ENCODE data around the gene DAB2.

Gene DAB2

DNA sequence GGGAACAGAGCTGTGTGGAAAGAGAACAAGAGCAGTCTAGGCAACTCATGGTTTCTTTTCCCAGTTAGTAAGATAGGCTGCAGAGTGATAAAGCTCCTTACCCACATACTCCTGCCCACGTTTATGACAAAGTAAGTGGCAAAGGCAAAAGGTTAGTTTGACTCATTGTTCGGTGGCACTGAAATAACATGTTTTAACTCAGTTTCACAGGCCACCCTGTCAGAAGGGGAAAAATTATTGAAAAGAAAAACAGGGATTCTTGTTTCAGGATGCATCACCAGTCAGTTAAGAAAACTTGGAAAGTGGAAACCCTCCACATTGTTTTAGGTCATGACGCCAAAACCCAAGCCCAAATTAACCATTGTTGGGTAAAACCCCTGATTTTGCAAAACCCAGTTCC is 22.3 kb upstream of the DAB2 start:
- no peak for DNase-seq

DNA sequence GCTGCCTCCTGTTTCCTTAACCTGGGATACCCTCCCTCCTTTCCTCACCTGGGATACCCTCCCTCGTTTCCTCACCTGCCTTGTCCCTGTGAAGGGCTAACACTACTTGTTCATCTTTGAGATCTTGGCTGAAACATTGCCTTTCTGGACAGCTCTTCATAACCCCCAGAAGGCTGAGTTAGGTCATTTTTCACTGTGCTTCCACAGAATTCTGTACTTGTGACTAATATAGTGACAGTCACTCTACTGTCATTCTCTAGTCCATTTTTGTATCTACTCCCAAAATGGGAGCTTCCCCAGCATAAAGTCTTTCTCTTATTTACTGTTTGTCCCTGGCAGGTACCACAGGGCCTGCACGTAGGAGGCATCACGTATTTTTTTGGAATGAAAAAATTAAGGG is 21.5 kb upstream of the DAB2 start:
- DNase-seq: no peak

DNA sequence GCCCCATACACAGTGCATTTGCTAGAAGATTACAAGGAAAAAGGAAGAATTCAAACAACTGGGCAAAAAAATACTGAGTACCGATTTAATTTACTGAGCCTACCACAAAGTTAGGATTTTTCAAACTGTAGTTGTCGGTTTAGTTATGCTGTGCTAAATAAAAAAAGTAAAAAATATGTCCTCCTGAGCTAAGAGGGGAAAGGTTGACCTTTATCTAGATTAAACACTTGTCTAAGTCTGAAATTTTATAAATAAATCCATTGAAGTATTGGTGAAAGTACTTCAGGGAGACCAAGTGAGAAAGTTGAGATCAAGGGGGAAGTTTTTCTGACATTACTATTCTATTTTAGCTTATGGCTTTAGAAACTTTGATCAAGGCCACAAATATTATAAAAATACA is 19.1 kb upstream of the DAB2 start:
- DNase-seq: no peak

DNA sequence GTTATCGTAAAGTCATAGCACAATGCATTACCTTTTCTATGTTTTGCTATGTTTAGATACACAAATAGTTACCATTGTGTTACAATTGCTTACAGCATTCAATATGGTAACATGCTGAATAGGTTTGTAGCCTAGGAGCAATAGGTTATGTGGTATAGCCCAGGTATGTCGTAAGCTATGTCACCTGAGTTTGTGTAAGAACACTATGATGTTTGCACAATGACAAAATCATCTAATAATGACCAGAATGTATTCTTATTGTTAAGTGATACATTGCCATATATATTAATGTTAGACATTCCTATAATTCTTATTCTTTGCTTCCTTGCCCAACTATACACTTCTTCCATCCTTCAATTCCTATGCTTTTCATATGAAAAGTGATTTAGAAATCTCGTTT is 18.2 kb upstream of the DAB2 start:
- DNase-seq: no peak

DNA sequence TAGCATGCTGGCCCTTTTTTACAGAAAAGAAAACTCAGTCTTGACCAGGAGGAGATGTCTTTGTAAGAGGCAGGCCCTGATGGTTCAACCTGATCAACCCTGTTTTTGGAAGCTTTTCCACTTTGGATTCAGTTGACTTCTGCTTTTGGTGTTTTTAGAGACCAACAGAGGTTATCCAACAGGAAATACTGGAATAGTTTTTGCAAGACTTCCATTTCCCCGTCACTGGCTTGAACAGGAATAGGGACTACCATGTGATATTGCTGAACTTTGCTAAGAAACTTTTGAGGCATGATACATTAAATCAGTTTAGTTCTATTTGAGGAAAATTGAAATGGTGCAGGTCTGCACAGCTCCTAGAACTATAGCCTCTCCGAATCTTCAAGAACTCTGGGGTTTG is 17.1 kb upstream of the DAB2 start:
- no peak for DNase-seq

DNA sequence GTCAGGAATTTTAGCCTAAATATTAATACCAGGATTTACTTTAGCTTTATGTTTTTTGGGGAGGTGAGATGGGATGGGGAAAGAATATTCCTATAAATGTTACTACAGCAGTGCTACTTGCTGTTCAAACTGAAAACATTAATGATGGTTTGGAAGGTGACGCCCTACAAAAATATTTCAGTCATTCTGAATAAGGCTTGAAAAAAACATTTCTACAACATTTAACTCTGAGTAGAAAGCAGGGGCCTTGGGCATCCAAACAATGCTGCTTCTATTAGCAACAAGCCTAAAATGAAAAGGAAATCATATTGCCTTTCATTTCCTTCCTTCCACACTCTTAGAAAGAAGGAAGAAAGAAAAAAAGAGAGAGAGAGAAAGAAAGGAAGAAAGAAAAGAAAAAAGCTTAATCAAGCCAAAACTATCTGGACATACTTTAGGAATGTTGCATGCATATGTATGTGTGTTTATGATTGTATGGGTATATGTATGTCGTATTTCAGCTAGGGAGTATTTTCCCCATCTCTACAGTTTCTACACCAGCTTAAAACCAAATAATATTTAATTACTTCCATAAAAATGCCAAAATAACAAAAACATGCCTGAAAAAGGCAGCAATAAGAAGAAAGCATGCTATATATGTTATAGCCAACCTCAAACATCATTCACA is 16.3 kb upstream of the DAB2 start:
- no peak for DNase-seq

DNA sequence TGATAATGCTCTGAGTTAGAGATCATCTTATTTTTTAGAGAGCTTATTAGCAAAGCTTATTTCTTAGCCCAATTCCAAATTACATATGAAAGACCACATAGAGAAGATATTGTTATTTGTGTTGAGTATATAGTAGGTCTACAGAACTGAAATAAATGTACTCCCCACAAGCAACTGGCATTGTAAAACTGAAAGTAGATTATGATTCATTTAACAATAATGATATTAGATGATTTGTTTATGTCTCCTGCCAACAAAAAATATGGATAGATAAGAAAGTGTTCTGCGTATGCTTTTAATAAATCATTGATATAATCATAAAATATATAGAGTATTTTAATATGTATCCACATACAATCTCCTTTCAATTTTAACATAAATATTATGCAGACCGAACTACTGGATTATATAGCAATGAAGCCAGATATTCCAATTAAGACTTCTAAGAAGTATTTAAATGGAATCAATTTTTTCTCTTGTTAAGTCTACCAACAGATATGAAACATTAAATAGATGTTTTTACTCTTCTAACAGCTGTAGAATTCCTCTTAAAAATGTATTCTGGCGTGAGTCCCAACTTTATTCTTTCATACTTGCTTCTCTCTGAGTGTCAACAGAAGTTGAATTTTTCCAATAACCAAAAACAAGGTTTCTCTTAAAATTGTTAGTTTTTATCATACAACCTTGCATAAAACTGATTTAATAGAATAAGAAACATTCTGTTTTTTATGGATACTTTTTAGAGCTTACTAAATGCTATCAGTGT is 15.6 kb upstream of the DAB2 start:
- DNase-seq: no peak

DNA sequence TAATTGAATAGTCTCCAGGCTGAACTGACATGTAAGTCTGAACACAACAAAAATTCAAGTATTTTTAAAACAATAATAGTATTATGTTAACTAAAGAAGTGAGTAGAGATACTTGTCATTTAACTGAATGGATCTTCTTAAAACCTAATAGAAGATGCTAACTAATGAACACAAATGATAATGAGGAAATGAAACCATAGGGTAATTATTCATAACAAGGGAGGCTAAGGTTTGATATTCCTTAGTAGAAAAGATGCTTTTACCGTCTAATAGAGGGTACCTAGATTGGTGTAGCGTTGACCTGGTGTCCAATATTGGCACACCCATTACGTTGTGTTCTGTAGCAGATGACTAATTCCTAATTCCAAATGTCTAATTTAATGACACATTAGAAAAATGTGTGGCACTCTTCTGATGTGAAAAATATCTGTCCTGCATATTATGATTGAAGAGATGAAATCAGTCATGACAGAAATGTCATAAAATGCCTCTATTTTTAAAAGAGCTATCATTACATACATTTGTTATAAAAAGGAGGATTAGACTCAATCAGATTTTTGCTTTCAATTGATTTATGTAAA is 14.9 kb upstream of the DAB2 start:
- no peak for DNase-seq

DNA sequence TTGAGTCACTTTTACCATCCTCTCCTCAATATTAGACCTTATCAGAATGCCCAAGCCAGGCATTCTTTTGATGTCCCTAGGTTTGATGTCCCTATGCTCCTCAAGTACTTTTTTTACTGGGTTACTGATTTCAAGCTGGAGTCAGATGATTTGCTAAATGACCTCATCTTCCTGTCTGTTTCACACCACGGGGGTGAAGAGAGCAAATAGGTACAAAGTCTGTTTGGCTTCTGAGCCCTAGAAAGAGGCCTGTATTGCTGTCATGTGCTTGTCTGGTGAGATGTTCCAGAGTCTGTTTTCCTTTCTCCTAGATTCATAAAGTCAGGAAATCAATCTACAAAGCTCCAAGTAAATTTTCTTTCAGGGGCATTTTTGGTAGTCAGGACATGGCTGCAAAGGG is 12.7 kb upstream of the DAB2 start:
- DNase-seq: no peak

DNA sequence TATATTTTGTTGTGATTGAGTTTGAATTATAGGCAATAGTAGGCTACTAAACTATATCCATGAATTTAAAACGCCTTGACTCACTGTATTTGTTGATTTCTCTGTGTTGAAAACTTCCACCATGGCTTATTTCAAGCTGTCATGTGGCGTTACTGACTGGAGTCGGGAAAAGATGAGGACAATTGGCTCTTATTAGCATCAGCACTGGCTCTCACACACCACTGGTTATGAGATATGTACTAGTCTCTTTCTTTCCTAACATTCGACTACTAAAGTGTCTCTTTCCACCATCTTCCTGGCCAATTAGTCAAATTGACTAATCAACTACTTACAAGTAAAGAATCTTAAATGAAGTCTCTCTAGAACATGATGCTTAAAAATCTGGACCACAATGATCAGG is 9.1 kb upstream of the DAB2 start:
- no peak for DNase-seq

DNA sequence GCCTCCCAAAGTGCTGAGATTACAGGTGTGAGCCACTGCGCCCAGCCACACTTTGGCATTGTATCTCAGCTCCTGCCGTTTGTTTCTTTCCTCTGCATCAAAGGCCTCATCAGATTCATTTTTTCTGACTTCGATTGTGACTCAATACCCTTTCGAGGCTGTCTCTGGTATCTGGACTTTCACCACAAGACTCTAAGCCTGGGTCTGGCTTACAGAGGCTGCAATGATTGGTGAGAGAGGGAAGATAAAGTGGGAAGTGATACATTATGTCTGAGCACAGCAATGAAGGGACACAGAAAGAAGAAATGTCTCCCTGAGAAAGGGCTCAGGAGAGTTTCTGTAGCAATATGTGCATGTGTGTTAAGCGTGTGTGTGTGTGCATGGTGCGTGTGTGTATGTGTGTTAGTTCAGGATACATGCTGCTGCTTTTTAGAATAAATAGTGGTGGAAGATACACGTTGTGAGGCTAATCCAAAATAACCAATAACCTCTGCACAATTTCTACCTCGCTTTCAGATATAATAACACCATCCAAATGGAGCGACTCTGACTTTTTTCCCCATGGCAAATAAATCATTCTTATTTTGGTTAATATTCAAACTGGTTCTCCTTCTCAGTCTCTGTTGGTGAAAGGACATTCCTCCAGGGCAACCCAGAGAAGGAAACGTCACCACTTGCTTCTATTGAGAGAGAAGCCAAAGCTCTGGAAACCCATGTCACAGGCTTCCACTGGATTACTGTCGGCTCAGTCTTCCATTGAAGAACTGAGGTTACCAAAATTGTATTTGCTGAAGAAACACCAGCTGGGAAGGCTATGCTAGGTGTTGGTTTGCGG is 8.1 kb upstream of the DAB2 start:
- no peak for DNase-seq

DNA sequence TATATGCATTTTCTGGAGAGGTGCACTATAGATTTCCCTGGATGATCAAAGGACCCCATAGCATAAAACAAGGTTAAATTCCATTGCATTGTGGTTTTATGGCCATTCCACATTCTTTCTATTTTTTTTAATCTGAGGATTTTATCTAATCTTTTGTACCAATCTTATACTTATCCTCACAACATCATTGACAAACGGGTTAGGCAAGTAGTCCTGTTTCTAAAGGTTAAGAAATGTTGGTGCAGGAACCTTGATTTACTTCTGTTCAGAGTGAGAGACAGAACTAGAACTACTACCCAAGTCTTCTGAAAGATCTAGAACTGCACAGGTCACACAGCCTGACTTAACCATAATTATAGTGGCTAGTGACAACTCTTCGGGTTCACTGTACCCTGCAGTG is 5.7 kb upstream of the DAB2 start:
- no peak for DNase-seq

DNA sequence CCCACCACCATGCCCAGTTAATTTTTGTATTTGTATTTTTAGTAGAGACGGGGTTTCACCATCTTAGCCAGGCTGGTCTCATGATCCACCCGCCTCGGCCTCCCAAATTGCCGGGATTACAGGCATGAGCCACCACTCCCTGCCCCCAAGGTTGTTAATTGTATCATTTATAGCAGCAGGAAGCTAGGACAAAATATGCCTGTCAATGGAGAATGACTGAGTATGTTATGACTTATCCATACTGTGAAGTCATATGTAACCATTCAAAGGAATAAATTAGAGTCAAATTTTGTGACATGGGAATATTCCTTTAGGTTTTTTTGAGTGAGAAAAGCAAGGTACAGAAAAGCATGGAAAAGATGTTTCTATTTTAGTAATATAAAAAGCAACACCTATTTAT is 3.9 kb upstream of the DAB2 start:
- no peak for DNase-seq

DNA sequence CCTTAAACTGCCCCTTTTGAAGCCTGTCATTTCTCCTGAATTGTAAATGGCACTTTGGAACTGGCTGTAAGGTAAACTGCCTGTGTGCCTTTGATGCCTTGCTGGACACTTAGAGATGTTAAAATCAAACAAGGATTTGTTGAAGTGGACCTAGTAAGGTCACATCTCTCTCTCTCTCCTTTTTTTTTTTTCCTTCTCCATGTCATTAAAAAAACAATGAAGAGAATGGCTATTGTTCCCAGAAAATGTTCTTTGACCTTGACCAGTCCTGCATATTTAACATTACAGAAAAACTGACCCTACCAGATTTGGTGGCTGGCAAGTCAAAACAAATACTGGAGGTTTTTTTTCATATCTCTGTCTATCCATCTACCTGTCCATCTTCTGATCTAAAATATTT is 2.9 kb upstream of the DAB2 start:
- DNase-seq: no peak

DNA sequence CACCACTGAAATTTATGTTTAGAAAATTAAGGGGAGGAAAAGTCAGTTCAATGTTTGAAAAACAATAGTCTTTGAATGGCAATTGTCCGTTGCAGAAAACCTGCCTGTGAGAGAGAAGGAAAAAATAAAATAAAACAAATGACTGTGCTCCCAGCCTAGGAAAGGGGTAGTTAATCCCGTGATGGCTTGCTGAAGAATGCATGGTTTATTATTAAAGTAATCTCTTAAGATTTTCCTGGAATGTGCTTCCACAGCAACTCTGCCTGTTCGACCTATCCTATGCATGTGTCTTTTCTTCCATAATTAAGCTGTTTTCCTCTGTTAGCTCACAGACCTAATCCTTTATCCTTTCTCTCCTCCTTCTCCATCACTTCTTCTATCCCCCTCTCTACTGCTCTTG is 2.4 kb upstream of the DAB2 start:
- DNase-seq: no peak

DNA sequence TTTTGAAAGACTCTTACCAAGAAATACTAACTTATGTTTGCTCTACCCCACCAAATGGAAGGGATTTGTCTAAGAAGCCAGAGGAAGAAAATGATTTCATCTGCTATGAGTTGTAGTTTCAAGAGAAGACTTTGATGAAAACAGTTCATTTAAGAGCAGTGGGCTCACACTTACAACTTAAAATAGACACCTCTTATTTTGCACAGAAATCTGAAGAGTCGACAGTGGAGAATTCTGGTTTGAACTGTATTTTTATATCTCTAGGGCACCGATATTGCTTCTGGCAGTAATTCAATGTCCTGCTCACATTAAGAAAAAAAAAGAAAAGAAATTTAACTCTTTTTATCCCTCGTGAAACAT is 1.9 kb upstream of the DAB2 start:
- no peak for DNase-seq

DNA sequence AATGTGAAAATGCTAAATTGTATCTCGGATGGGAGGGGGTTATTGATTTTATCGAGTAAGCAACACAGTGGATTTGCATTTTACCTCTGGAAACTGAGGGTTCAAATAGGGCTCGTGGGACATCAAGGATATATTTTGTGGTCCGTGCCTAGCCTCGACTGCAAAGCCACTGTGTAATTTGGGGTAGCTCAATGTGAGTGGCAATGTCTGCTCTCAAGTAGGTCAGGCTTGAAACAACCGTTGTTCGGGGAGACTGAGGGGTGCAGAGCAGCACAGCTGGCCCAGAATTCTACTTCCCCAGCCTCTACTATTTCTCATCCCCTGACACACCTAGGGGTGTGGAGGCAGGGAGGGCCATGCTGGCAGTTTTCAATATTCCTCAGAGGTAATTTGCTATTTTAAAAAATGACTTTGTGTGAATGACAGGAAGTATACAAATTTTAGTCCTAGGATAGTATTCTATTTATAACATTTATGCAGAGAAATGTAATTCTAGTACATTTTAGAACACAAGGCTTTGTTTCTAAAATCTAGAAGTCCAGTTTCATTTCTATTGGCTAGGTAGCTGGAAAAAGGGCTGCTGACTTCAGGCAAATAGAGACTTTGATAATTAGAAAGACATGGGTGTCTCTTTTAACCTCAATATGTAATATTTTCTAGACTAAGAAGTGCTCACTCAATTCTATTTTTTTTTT is 1.4 kb upstream of the DAB2 start:
- DNase-seq: no peak

DNA sequence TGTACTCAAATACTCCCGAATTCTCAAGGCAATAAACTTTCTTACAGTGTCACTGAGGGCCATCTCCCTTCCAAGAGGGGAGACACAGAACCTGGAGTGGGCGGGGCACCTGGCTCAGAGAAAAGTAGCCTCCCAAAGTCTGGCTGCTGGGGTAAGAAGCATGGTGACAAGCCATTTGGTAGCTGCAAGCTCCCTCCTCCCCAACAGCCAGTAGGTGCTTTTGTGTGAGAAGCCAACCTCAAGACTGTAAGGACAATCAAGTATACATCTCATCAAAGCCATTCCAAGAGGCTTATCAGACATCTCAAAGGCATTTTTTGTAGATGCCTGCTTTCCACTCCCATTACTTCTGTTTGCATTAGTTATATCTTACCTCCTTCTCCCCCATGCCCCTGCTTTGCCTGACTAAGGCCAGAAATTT is 1.4 kb downstream of the DAB2 start:
- no peak for DNase-seq

DNA sequence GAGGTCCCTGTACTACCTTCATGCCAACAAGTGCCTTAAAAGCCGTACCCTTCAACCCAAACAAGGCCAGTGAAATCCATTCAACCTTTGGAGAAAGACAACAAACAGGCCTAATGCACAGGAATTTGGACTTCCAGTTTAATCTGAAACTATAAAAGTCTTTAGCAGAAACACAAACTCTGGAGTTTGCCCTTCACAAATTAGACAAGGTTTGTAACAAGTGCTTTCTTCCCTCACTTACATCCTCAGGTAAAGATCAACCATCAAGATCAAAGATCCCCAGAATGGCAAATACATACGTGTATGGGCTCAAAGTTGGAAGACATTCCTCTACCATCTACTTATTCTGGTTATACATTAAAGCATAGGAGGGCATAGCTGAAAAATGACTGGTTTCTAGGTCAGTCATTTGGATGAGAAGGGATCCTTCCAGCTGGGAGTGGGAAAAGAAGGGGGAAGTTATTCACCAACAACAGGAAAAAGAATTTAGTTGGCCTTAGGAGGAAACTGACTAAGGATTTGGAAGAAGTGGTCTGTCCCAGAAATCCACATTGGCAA is 2.0 kb downstream of the DAB2 start:
- DNase-seq: no peak

DNA sequence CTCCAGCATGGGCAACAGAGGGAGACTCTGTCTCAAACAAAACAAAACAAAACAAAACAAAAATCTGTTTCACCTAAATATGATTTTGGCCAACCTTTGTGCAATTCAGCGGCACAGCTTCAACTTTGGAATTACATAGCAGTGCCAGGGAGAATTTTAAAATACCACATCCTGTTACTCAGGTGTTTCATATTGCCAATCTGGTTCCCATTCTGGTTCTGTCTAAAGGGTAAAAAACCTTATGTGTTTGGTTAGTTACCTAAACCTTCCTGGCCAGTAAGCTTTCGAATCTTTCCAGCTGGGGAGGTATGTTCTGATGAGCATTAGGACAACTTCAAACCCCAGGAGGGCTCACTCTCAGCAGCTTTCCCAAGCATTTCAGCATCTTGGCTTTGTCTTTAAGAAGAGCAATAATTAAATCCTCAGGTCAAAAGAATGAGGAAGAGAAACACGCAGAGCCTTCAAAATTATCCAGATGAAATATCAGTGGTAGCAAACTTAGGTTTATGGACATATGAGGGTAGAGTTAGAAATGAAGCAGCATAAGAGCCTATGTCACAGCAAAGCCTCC is 2.7 kb downstream of the DAB2 start:
- no peak for DNase-seq

DNA sequence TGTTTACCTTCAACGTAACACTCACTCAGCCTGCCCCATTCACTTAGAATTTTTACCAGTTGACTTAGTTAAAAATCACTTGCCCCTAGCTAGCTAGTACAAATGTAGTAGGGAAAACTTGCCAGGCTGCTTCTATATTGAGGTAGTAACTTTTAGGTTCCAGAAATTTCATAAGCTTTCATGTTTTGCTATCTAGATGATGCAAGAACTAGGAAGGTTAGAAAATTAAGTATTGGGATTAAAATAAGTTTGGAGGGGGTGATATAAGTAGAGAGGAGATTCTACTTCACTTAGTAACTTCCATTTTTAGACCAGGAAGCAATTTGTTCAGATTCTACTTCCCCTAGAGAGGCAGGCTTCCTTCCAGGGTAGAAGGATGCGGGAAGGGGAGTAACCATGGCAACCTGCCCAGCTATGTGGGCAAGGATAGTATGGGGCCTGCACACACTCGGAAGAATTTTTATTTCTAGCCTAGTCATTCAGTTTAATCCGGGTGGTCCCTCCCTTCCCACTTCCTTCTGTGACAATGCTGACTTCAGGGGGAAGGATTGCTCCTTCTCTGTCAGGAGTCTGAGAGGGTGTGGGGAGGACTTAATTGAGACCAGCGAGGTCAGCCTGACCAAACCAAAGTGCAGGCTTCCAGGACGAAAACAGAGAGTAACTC is 4.2 kb downstream of the DAB2 start:
- DNase-seq: no peak

DNA sequence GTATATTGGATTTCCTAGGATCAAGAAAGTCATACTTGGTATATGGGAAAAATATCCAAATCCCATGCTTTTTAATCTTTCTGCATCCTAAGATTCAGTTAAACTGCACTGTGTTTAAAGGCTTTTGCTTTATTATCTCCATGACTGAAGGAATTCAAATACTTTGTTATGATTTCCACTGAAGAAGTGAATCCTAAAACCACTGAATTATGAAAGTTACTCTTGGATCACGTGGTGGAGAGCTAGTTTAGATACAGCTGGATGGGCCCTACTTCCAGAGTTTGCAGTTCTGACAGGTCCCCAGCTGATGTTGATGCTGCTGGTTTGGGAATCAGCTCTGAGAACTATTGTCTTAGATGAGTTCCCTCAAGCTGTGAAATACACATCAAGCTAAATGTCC is 5.0 kb downstream of the DAB2 start:
- DNase-seq: no peak
